Caco-2 (cell line): ENCODE data around the gene ABCG5. TPM values are rescaled to one million over a fixed set of nuclear protein-coding genes. Genes with fewer than 3 reads are reported as not detected.

Source experiments
- BruUV-seq: library from RNA; stranded (reverse); fragments of 400-500 nt; replicated peaks from 2 replicates; lab custom pipeline; 2021; lab: Mats Ljungman, UMichigan
- CTCF ChIA-PET: fragments of 300-600 bp; sonication (Branson Sonifier 250); formaldehyde crosslinking; loops from one replicate; lab custom pipeline; 2022; ENCODE audit warnings: antibody characterized with exemption; lab: Charles Lee
- POLR2A ChIA-PET: fragments of 300-600 bp; sonication (Branson Sonifier 250); formaldehyde crosslinking; loops from one replicate; lab custom pipeline; 2022; ENCODE audit warnings: antibody characterized with exemption; lab: Charles Lee
- DNase-seq, 2 experiments: peaks; one replicate each; pipeline versions ENCODE4 v3.0.0 to v3.0.0-alpha.2; 2020 to 2022
- H3K27me3 ChIP-seq: replicated peaks from 2 replicates; pipeline ENCODE4 v1.6.0; 2011; ENCODE audit warnings: low read length; ENCODE audit not compliant: control insufficient read depth, insufficient read depth
- H3K36me3 ChIP-seq: 2 replicates; pipeline ENCODE4 v1.5.1; 2011; ENCODE audit warnings: low read length; ENCODE audit not compliant: control insufficient read depth, insufficient read depth
- H3K4me1 ChIP-seq: fragments of 250-450 bp; sonication (Bioruptor Pico); 2 replicates; pipeline ENCODE4 v1.5.1; 2020; ENCODE audit warnings: mild to moderate bottlenecking
- H3K4me3 ChIP-seq: 2 replicates; pipeline ENCODE4 v1.5.1; 2011; ENCODE audit warnings: low read depth, mild to moderate bottlenecking, control low read depth, low read length
- H3K9me3 ChIP-seq: fragments of 250-450 bp; sonication (Bioruptor Pico); 2 replicates; pipeline ENCODE4 v1.5.1; 2020; ENCODE audit warnings: mild to moderate bottlenecking, moderate library complexity
- H3K27ac Mint-ChIP-seq: one replicate; pipeline ENCODE4 v1.8.0; 2022; ENCODE audit warnings: mixed read lengths; ENCODE audit not compliant: unreplicated experiment
- H3K27me3 Mint-ChIP-seq: one replicate; pipeline ENCODE4 v1.8.0; 2022; ENCODE audit warnings: mixed read lengths; ENCODE audit not compliant: insufficient read depth, unreplicated experiment
- H3K36me3 Mint-ChIP-seq: one replicate; pipeline ENCODE4 v1.8.0; 2022; ENCODE audit warnings: mild to moderate bottlenecking, mixed read lengths; ENCODE audit not compliant: insufficient read depth, unreplicated experiment
- H3K4me1 Mint-ChIP-seq: one replicate; pipeline ENCODE4 v1.8.0; 2022; ENCODE audit warnings: low read depth, mixed read lengths; ENCODE audit not compliant: unreplicated experiment
- H3K4me3 Mint-ChIP-seq: one replicate; pipeline ENCODE4 v1.8.0; 2022; ENCODE audit warnings: mild to moderate bottlenecking, moderate library complexity, mixed read lengths; ENCODE audit not compliant: unreplicated experiment
- H3K9me3 Mint-ChIP-seq: one replicate; pipeline ENCODE4 v1.8.0; 2022; ENCODE audit warnings: mixed read lengths; ENCODE audit not compliant: unreplicated experiment
- CTCF ChIP-seq, 2 experiments: fragments of 200-600 bp in 1 of 2; IDR thresholded peaks; 1 replicate in 1 of 2; 2 replicates in 1 of 2; pipeline versions ENCODE4 v1.5.1 to v1.8.0; 2011 to 2022; ENCODE audit warnings: antibody characterized with exemption in 1 of 2, control low read depth in 1 of 2, inconsistent platforms in 1 of 2, low read depth in 1 of 2, low read length in 1 of 2, mild to moderate bottlenecking in 1 of 2, moderate library complexity in 1 of 2; ENCODE audit not compliant: insufficient read depth in 1 of 2, severe bottlenecking in 1 of 2, unreplicated experiment in 1 of 2
- intact Hi-C: fragments of 100-400 bp; cut with micrococcal nuclease; formaldehyde crosslinking; loops from one replicate; pipeline ENCODE4 v1.10.0; 2022; ENCODE audit not compliant: unreplicated experiment
- total RNA-seq: library from RNA; stranded (reverse); gene quantifications from 2 replicates; pipeline ENCODE4 v1.2.3, GENCODE V29; 2022

Gene ABCG5
- total RNA-seq, 1 experiment from 2014 or later, result not detected

DNA sequence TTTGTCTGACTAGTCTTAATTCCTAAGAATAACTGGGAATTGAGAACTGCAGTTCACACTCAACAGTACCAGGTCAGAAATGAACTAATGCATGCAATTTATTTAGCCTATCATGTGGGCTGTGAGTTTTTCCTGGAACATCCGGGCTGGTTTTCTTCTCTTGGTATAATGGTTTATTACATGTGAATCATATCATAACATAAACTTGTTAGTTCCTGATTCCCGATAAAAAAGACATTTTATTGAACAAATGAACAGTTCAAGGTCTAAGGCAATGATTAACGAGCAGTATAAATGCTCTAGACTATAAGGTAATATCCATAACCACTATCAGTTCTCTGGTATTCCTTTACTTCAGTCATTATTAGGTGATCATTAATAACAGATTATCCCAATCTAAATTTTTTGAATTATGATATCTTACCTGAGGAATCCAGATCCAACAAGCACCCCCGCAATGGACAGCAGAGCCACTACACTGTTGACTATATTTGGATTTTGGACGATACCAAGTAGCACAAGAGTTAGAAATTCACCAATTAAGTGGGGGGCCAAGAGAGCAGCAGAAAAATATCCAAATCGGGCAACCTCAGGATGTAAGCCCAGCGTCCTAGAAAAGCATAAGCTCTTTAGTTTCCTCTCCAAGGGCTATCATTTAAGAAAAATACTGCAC is 19.0 kb downstream of the ABCG5 start:
- Histone ChIP-seq H3K27me3 (no peaks in the 10 kb centered on the region), H3K36me3 (no peaks in the 10 kb centered on the region), H3K9me3 (no peaks in the 10 kb centered on the region), H3K4me1 (no peaks in the 10 kb centered on the region), H3K4me3 (no peak overlapping the region)
- ChIA-PET CTCF (no interaction called here), POLR2A (no interaction called here)
- intact Hi-C loops, result no loop called here
- H3K36me3 Mint-ChIP-seq, result no peaks in the 10 kb centered on the region
- H3K9me3 Mint-ChIP-seq, result no peaks in the 10 kb centered on the region
- H3K27me3 Mint-ChIP-seq, result peaks cover 12% of the 10 kb centered on the region
- no peak for TF ChIP-seq CTCF (IDR thresholded peaks at IDR 0.05; ENCODE audit: insufficient read depth in 1 of 2, low read depth in 1 of 2, low read length in 1 of 2, severe bottlenecking in 1 of 2, unreplicated experiment in 1 of 2)
- no peak for DNase-seq
- BruUV-seq, result no TSS peak
- no peak overlapping the region for H3K27ac Mint-ChIP-seq
- H3K4me3 Mint-ChIP-seq, result no peak overlapping the region
- no peaks in the 10 kb centered on the region for H3K4me1 Mint-ChIP-seq

- BruUV-seq, result no TSS peak
- H3K27me3 Mint-ChIP-seq, result peaks cover 12% of the 10 kb centered on the region
Measured at GRCh38 chr2:43818761-43819160, 19.9 kb downstream of the ABCG5 start.

GRCh38 chr2:43814711-43815110 is 23.9 kb downstream of the ABCG5 start:
- ChIA-PET POLR2A (no interaction called here), CTCF (no interaction called here)
- no peak overlapping the region for H3K27ac Mint-ChIP-seq
- no TSS peak for BruUV-seq
- no peak for DNase-seq
- TF ChIP-seq CTCF (IDR thresholded peaks at IDR 0.05; ENCODE audit: insufficient read depth in 1 of 2, low read depth in 1 of 2, low read length in 1 of 2, severe bottlenecking in 1 of 2, unreplicated experiment in 1 of 2), result no peak
- no peaks in the 10 kb centered on the region for H3K36me3 Mint-ChIP-seq
- no peaks in the 10 kb centered on the region for H3K4me1 Mint-ChIP-seq
- Histone ChIP-seq H3K4me1 (no peaks in the 10 kb centered on the region), H3K36me3 (no peaks in the 10 kb centered on the region), H3K9me3 (no peaks in the 10 kb centered on the region), H3K4me3 (no peak overlapping the region), H3K27me3 (no peaks in the 10 kb centered on the region)
- H3K9me3 Mint-ChIP-seq, result no peaks in the 10 kb centered on the region
- no peaks in the 10 kb centered on the region for H3K27me3 Mint-ChIP-seq
- H3K4me3 Mint-ChIP-seq, result no peak overlapping the region
- intact Hi-C loops, result no loop called here

More at GRCh38 chr2:43818761-43819160, 19.9 kb downstream of the ABCG5 start:
- Mint-ChIP-seq H3K4me1 (no peaks in the 10 kb centered on the region), H3K9me3 (no peaks in the 10 kb centered on the region), H3K36me3 (no peaks in the 10 kb centered on the region), H3K4me3 (no peak overlapping the region), H3K27ac (no peak overlapping the region)
- TF ChIP-seq CTCF (IDR thresholded peaks at IDR 0.05; ENCODE audit: insufficient read depth in 1 of 2, low read depth in 1 of 2, low read length in 1 of 2, severe bottlenecking in 1 of 2, unreplicated experiment in 1 of 2), result no peak
- ChIA-PET CTCF (no interaction called here), POLR2A (no interaction called here)
- Histone ChIP-seq H3K9me3 (no peaks in the 10 kb centered on the region), H3K27me3 (no peaks in the 10 kb centered on the region), H3K4me1 (no peaks in the 10 kb centered on the region), H3K4me3 (no peak overlapping the region), H3K36me3 (no peaks in the 10 kb centered on the region)
- intact Hi-C loops, result no loop called here
- DNase-seq, result no peak
